NCI-H2081 treated with DMSO at 0.1 percent for 48 hours (cell line): ENCODE results near the gene ETV3L.
A peak's percentile ranks its signal among the peaks of the same experiment; 100 is the strongest.
"Not testable (repeated sequence)": the region's sequence is repeated elsewhere in the genome, so short reads cannot be mapped to it uniquely, and the experiment has no call there.

ENCODE experiments used
- DNase-seq: peaks from one replicate; lab custom pipeline; 2025; lab: John Stamatoyannopoulos, UW

Gene ETV3L

DNA sequence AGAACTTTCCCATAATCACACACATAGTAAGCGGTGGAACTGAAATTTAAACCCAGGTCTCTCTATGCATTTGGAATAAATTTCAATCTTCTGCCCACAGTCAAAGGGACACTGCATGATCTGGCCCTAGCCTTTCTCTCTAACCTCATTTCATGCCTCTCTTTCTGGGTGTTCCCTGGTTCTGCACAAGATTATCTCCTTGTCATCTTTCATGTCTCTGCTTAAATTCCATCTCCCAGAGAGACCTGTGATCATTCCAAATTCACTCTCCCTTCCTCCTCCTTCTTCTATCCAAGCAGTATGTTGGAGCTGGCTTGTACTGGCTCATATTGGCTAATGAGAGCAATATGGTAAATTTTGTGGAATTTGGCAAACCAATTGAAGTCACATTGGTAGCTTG lies 22.2 kb downstream of the ETV3L start:
- no peak for DNase-seq

GRCh38 chr1:157073944-157074685 lies 25.5 kb downstream of the ETV3L start:
- no peak for DNase-seq

DNA sequence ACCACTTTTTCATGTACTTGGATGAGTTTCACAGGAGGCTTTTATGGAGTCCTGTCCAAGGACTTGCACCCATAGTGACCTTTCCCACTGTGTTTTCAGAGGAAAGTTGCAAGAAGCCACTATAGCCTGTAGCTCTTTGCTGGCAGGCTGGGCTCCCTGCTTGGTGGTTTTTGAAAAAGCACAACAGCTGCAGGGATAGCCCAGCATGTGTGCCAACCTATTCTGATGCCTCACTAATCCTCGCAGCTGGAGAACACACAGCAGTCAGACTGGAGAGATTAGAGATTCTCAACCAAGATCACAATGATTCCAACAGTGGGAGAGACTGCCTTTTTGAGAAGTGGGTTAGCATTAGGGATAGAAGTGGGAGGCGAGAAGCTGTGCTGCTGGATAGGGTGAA lies 30.0 kb downstream of the ETV3L start:
- DNase-seq, result no peak

GRCh38 chr1:157059241-157059640 lies 40.4 kb downstream of the ETV3L start:
- not testable (repeated sequence) for DNase-seq

- DNase-seq, result no peak
Observed at GRCh38 chr1:157056269-157056668, 43.3 kb downstream of the ETV3L start.

GRCh38 chr1:157055729-157056128 lies 43.9 kb downstream of the ETV3L start:
- DNase-seq, result not testable (repeated sequence)

DNA sequence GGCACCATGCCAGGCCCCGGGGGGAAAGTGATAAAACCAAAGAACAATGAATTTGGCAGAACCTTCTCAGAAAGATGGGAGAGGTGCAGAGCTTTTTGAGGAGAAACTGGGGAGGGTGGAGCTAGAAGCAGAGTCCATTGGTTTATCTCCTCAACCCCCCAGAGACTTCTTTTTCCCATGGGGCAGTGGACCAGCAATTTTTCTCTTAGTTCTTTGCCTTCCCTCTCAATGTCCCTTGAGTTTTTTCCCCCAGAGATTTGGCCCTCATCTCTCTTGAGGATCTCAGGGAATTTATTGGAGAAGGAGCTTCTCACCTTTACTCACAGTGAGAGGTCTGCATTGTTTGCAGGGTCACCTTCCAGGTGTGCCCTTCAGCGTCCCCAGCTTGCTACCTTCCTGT lies 48.8 kb downstream of the ETV3L start:
- DNase-seq, result no peak

DNA sequence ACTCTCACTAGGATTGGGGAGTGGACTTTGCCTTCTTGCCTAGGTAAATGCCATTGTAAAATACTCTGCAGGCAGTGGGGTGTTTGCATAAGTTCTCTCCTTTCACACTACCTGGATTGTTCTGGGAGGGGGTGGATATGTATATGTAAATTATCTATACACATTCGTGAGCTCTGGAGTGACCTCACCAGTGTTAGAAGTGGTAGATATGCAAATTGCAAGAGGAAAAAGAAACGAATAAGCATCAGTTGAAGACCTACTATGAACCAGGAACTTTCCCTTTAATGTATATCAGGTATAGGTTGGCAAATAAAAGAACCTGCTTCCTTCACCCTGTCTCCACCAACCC lies 52.6 kb downstream of the ETV3L start:
- DNase-seq, result no peak

DNA sequence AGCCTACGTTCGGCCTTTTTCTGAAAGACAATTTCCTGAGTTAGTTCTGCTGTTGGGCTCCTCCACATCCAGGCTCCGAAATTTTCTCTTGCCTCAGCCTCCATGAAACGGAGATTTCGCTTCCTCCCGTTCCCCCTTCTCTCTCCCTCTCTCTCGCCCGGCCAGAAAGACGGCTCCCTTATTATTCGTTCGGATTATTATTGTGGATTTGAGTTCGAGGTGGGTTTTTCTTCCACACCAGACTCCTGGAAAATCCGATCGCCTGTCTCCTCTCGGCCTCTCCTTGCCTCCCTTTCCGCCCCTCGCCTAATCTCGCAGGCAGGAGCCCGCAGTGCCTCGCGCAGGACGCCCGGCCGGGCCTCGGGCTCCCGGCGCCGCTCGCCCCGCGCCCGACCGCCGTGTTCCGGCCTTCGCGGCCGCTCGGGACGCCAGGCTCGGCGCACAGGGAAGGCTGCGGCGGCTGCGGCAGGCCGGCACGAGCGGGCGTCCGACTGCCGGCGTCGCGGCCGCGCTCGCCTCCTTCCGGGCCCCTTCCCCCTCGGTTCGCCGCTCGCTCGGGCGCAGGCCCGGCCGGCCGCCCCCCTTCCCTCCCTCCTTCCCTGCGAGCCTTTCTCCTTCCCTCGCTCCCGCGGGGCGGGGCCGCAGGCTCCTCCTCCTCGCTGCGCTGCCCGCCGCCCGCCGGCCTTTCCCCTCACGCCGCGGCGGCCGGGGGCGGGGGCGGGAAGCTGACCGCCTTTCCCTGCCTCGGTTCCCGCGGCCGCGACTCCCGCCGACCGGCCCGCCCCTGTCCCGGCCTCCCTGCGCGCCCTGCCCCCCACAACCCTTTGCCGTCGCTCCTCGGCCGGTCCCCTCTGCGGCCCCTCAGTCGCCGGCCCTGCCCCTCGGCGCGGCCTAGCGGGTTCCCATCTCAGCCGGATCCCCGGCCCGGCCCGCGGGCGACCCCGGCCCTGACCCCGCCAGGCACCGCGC lies 54.1 kb downstream of the ETV3L start, which contains the start of gene ARHGEF11:
Gene ARHGEF11, minus strand, starts transcription at position 493 of the 969 bp plus-strand sequence. CDS start 1,412 bp downstream, outside the sequence.
- DNase-seq, result peak; percentile 34

DNA sequence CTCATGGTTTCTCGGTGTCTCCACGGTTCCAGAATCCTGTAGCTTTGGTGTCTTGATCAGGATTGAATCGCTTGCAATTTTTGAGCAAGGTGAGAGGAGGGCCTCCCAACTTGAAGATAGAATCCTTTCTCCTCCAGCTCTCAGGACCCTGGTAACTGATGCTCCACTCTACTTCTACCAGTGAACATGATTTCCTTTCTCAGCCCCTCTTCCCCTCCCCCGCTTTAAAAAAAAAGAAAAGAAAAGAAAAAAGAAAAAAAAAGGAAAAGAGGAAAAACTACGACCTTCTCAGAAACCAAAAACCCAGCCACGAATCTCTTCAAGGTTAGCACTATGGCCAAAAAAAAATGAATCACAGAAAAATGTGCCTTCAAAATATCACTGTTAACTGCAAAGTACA lies 55.3 kb downstream of the ETV3L start:
- no peak for DNase-seq

- DNase-seq, result no peak
Observed at GRCh38 chr1:157043685-157044084, 55.9 kb downstream of the ETV3L start.

DNA sequence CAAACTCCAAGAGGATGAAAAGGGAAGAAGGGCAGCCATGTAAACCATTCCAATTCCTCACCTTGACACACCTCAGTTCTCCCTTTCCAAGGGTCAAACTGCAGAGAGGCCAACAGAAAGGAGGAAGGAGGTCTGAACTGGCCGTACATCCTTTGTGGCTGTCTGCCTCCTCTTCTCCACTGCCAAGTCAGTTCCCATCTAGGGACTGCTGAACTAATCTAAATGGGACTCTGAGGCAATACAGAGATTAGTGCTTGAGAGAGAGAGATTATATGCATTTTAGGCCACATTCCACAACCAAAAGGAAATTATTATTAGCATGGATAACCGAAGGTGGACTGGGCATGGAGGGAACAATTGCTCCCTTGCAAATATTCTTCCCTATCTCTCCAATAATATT lies 56.8 kb downstream of the ETV3L start:
- DNase-seq, result no peak
